GM19452 (cell line): ENCODE results near the gene ZNF407.

Experiments used
- ATAC-seq: cut with Tn5 transposase; IDR thresholded peaks from one replicate; pipeline ENCODE4 v1.9.1; 2021; ENCODE audit not compliant: unreplicated experiment

The ZNF407 gene

DNA sequence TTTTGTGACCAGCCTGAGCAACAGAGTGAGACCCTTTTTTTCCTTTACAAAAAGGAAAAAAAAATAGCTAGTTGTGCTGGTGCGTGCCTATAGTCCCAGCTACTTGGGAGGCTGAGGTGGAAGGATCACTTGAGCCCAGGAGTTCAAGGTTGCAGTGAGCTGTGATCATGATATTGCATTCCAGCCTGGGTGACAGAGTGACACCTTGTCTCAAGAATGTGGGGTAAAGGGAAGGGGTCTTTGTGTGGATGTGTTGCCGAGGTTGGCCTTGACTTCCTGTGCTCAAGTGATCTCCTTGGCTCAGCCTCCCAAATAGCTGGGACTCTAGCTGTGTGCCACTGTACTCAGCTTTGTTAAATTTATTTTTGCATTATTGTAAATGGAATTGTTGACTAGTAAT lies 120.6 kb downstream of the ZNF407 start:
- ATAC-seq: no peak

DNA sequence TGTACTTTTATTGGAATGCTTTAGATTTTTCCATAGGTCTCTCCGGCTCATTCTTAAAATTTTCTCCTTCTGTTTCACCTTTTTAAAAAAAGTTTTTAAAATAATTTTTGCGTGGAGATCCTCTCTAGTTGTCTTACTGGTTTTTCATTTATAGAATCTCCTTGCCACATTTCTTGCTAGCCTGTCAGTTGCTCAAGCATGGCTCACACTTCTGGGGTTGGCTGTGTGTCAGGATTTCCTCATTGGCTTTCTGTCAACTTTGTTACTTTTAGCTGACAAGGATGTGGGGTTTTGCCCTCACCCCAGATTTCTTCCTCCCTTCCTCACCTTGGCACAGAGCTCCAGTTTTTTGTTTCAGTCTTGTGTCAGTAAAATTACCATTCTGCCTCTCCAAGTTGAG lies 124.6 kb downstream of the ZNF407 start:
- ATAC-seq: no peak

- no peak for ATAC-seq
Measured at GRCh38 chr18:74724186-74724585, 126.5 kb downstream of the ZNF407 start.

DNA sequence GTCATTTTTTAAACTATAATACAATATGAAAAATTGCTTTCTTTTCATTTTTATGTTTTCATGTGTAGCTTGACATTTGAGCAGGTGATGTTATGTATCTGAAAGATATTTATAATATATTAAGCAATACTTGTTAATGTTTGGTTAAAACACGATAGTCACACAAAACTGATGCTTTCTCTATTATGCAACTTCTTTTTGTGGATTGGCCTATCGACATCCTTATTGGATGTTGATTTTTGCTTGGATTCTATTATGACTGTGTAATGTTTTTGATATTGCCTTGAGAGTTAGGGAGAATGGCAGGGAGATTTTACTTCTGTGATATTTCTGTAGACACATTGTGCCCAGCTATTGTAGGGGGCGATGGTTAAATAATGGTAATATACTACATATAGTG lies 128.0 kb downstream of the ZNF407 start:
- no peak for ATAC-seq

DNA sequence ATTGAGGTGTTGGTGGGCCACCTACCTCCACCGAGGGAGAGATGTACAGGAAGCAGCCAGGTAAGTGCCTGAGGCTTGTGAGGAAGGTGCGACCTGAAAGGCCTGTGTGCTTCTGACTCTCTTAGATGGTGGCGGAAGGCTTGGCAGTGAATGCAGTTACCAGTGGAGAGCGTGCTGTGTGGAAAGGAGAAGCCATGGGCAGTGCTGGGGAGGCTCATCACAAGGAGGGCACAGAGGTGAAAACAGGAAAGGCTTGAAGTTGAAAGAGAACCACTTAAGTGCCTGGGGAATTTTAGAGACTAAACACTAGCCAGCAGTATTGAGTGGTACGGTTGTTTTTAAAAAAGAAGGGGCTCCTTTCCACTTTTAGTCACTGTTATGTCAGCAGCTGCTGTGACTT lies 130.9 kb downstream of the ZNF407 start:
- no peak for ATAC-seq

- no peak for ATAC-seq
Measured at GRCh38 chr18:74731097-74731496, 133.4 kb downstream of the ZNF407 start.

DNA sequence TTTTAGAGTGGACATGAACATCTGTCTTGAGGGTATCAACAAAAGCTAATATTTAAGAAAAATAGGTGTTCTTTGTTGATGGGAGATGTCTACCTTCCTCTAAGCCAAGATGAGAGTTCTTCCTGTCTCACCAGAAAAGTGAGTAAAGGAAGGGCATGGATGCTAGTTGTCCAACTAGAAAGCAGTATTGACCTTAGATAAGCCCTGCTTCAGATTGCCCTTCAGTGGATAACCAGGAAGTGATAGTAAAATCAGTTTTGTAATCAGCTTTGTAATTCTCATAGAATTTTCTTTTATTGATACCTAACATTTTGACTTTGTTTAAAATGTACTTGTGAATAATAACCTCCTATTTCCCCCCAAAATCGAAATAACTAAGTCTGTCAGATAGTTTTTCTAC lies 134.7 kb downstream of the ZNF407 start:
- ATAC-seq: no peak

- ATAC-seq: no peak
Measured at GRCh38 chr18:74733598-74733997, 135.9 kb downstream of the ZNF407 start.

DNA sequence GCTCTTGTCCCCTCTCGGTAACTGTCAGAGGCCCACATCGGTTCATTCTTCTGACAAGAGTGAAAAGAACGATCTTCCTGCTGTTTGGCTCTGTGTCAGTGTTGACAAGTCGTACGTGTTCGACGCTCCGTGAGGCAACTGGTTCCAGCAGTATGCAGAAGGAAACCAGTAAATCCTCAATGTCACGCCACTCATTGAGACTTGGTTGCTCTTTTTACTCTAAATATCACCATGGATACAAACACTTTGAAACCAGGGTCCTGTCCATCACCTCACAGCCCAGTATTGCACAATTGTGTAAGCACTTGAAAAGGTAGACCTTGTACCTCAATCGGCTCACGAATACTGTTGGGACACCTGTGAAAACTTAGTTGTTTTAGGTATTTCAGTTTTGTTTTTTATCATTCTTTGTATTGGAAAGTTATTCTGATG lies 136.4 kb downstream of the ZNF407 start:
- no peak for ATAC-seq

GRCh38 chr18:74739926-74740325 lies 142.3 kb downstream of the ZNF407 start:
- ATAC-seq: no peak

- no peak for ATAC-seq
Measured at GRCh38 chr18:74742573-74743243, 145.0 kb downstream of the ZNF407 start.

GRCh38 chr18:74745633-74746403 lies 148.1 kb downstream of the ZNF407 start:
- no peak for ATAC-seq

DNA sequence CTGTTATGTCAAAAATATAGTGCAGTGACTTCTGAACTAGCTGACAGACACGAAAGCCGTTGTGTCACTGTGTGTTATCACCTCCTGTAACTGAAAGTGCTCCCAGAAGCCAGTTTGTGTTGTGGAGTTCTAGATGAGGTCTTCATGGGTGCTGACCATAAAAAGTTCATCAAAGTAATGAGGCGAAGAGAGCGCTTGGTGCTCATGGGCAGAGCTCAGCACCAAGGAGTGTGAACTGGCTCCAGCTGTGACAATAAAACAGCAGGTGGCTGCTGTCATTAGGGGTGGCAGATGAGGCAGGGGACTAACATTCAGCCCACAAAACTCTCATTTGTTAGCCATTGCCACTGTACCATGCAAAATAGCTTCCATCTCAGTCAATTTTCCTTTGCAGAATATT lies 151.1 kb downstream of the ZNF407 start:
- ATAC-seq: no peak

DNA sequence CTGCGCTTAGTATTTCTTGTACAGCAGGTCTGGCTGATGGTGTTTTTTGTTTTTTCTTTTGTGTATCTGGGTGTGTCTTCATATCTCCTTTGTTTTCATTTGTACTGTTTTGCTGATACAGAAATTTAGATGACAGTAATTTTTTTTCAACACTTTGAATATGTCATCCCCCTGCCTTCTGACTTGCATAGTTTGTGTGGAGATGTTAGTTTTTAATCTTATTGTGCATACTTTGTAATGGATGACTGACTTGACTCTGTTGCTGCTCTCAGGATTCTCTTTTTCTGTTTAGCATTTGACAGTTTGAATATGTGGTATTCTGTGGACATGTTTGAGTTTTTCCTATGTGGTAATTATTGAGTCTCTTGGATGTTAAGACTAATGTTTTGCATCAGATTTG lies 161.3 kb downstream of the ZNF407 start:
- no peak for ATAC-seq

DNA sequence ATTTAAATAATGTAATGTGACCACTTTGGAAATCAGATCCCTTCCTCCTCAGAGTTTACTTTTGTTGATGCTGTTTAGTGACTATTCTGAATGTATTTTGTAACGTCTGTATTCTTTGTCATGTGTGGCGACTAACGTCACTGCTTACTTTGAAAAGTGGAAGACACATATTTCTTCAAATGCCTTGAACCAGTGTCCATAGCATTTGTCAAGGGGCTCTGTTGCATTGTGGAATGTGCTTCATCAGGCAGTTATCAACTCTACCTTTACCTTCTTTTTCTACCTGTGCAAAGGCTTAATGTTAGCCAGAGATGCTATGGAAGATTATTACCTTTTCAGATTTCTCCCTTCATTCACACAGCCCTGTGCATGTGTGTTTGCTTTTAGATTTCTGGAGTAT lies 162.4 kb downstream of the ZNF407 start:
- ATAC-seq: no peak

GRCh38 chr18:74760436-74760835 lies 162.8 kb downstream of the ZNF407 start:
- no peak for ATAC-seq

- no peak for ATAC-seq
Measured at GRCh38 chr18:74766251-74766650, 168.6 kb downstream of the ZNF407 start.

DNA sequence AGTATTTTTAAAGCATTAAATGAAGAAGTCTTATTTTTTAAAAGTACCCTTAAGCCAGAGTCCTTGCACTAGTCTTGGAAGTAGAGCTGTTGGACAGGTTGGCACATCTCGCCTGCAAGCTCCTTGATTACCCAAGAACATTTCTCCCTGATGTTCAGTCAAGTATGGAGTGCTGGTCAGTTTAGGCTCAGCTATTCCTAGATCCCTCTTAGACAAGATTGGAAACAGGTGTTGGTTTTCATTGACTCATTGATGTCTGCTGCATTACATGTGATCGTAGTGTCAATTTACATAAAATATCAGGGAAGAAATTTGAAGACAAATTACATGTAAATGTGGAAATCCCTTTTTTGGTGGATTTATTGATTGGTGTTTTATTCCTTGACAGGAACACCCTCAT lies 170.4 kb downstream of the ZNF407 start:
- no peak for ATAC-seq

GRCh38 chr18:74773171-74773624 lies 175.5 kb downstream of the ZNF407 start:
- peak; percentile 77 for ATAC-seq

- no peak for ATAC-seq
Measured at GRCh38 chr18:74774486-74774885, 176.8 kb downstream of the ZNF407 start.

GRCh38 chr18:74775239-74775638 lies 177.6 kb downstream of the ZNF407 start:
- no peak for ATAC-seq

GRCh38 chr18:74778191-74778847 lies 180.6 kb downstream of the ZNF407 start:
- no peak for ATAC-seq
